Breast epithelium (tissue), 4 donors: ENCODE results near the gene TAMALIN. TPM values are rescaled to one million over a fixed set of nuclear protein-coding genes. Genes with fewer than 3 reads are reported as not detected.

Experiments
- DNase-seq, 2 donors: peaks; one replicate each; pipeline ENCODE4 v3.0.0-alpha.2; 2019; ENCODE audit warnings: low spot score in 2 of 2
- H3K27ac ChIP-seq, 2 donors: fragments of 200-600 bp; sonication (generic) in 1 of 2; one replicate each; pipeline ENCODE4 v1.5.1; 2016 to 2019; ENCODE audit warnings: mild to moderate bottlenecking in 1 of 2
- H3K27me3 ChIP-seq, 2 donors: fragments of 200-600 bp; sonication (generic) in 1 of 2; one replicate each; pipeline versions ENCODE4 v1.5.1 to v1.6.0; 2017 to 2019; ENCODE audit warnings: control low read depth in 1 of 2, mild to moderate bottlenecking in 1 of 2
- H3K36me3 ChIP-seq: fragments of 200-600 bp; one replicate; pipeline ENCODE4 v1.5.1; 2019
- H3K4me1 ChIP-seq, 2 donors: fragments of 200-600 bp; sonication (generic); one replicate each; pipeline ENCODE4 v1.5.1; 2016 to 2019; ENCODE audit warnings: control low read depth in 1 of 2
- H3K4me3 ChIP-seq, 3 donors: fragments of 200-600 bp; sonication (generic); 1 replicate in 2 of 3; 2 replicates in 1 of 3; pipeline ENCODE4 v1.5.1; 2016 to 2019; ENCODE audit warnings: mild to moderate bottlenecking in 3 of 3, moderate library complexity in 2 of 3
- H3K9me3 ChIP-seq, 2 donors: fragments of 200-600 bp; sonication (generic) in 1 of 2; one replicate each; pipeline ENCODE4 v1.5.1; 2016 to 2019; ENCODE audit warnings: control low read depth in 1 of 2
- POLR2A ChIP-seq: fragments of 450-650 bp; IDR thresholded peaks from one replicate; pipeline ENCODE4 v1.6.1; 2016; ENCODE audit warnings: antibody characterized with exemption, mild to moderate bottlenecking, moderate library complexity
- POLR2AphosphoS5 ChIP-seq, 3 donors: sonication (generic); formaldehyde crosslinking; IDR thresholded peaks; one replicate each; pipeline ENCODE4 v1.6.1; 2017; ENCODE audit warnings: antibody characterized with exemption in 3 of 3
- intact Hi-C: fragments of 100-400 bp; cut with DNase I; formaldehyde crosslinking; loops from one replicate; pipeline ENCODE4 v1.15.1; 2023; ENCODE audit warnings: low total_unique reads
- total RNA-seq, 3 donors: library from RNA; depleted of rRNA; stranded (reverse); fragments of >200 nt; gene quantifications; one replicate each; pipeline ENCODE4 v1.1.0, GENCODE V29; 2016
- TF ChIP-seq, protein P1 (sequence below), 3 donors: fragments of 450-650 bp; IDR thresholded peaks; one replicate each; pipeline ENCODE4 v1.5.1; 2016 to 2017; ENCODE audit warnings: antibody characterized with exemption in 3 of 3, mild to moderate bottlenecking in 3 of 3, moderate library complexity in 3 of 3

The TAMALIN gene
- total RNA-seq, 3 donors from 2014 or later: 8.5 to 27.2 (median 16.0) TPM

- H3K27ac ChIP-seq: peak overlapping the region; percentile 80 to 95
- intact Hi-C loops: no loop called here
- TF ChIP-seq POLR2AphosphoS5 (IDR thresholded peaks at IDR 0.05) (no peak), POLR2A (no peak)
- TF ChIP-seq, protein P1, sequence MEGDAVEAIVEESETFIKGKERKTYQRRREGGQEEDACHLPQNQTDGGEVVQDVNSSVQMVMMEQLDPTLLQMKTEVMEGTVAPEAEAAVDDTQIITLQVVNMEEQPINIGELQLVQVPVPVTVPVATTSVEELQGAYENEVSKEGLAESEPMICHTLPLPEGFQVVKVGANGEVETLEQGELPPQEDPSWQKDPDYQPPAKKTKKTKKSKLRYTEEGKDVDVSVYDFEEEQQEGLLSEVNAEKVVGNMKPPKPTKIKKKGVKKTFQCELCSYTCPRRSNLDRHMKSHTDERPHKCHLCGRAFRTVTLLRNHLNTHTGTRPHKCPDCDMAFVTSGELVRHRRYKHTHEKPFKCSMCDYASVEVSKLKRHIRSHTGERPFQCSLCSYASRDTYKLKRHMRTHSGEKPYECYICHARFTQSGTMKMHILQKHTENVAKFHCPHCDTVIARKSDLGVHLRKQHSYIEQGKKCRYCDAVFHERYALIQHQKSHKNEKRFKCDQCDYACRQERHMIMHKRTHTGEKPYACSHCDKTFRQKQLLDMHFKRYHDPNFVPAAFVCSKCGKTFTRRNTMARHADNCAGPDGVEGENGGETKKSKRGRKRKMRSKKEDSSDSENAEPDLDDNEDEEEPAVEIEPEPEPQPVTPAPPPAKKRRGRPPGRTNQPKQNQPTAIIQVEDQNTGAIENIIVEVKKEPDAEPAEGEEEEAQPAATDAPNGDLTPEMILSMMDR (IDR thresholded peaks at IDR 0.05): no peak
Observed at GRCh38 chr12:52007982-52008510, 1.3 kb downstream of the TAMALIN start.

GRCh38 chr12:52009081-52009751 is 2.5 kb downstream of the TAMALIN start:
- H3K27ac ChIP-seq: peak overlapping the region; percentile 80 to 95
- no peak for DNase-seq
- intact Hi-C loops: no loop called here
- no peaks in the 10 kb centered on the region for H3K9me3 ChIP-seq
- TF ChIP-seq POLR2AphosphoS5 (IDR thresholded peaks at IDR 0.05) (no peak), POLR2A (no peak)
- TF ChIP-seq, protein P1 (IDR thresholded peaks at IDR 0.05): no peak
- no peaks in the 10 kb centered on the region for H3K36me3 ChIP-seq
- peaks cover 0 to 3% of the 10 kb centered on the region in 2 donors for H3K4me1 ChIP-seq
- H3K27me3 ChIP-seq: no peaks in the 10 kb centered on the region
- H3K4me3 ChIP-seq: peak overlapping the region; percentile 77 to 92 (median 88)

More at GRCh38 chr12:52007982-52008510, 1.3 kb downstream of the TAMALIN start:
- Histone ChIP-seq H3K27me3 (no peaks in the 10 kb centered on the region), H3K4me3 (peak overlapping the region; percentile 77 to 92 (median 88)), H3K36me3 (no peaks in the 10 kb centered on the region), H3K4me1 (peaks cover 0 to 3% of the 10 kb centered on the region in 2 donors), H3K9me3 (no peaks in the 10 kb centered on the region)
- no peak for DNase-seq

- no peaks in the 10 kb centered on the region for H3K27me3 ChIP-seq
- H3K4me1 ChIP-seq: peaks cover 0 to 3% of the 10 kb centered on the region in 2 donors
- peak; percentile 62 to 66 for DNase-seq
- TF ChIP-seq POLR2AphosphoS5 (IDR thresholded peaks at IDR 0.05) (peak; percentile 21 to 59 (median 46)), POLR2A (no peak)
- intact Hi-C loops: no loop called here
- H3K9me3 ChIP-seq: no peaks in the 10 kb centered on the region
- H3K27ac ChIP-seq: peak overlapping the region; percentile 80 to 95
- no peaks in the 10 kb centered on the region for H3K36me3 ChIP-seq
- peak overlapping the region; percentile 21 to 92 (median 88) for H3K4me3 ChIP-seq
Observed at GRCh38 chr12:52010152-52010622, 3.4 kb downstream of the TAMALIN start.

DNA sequence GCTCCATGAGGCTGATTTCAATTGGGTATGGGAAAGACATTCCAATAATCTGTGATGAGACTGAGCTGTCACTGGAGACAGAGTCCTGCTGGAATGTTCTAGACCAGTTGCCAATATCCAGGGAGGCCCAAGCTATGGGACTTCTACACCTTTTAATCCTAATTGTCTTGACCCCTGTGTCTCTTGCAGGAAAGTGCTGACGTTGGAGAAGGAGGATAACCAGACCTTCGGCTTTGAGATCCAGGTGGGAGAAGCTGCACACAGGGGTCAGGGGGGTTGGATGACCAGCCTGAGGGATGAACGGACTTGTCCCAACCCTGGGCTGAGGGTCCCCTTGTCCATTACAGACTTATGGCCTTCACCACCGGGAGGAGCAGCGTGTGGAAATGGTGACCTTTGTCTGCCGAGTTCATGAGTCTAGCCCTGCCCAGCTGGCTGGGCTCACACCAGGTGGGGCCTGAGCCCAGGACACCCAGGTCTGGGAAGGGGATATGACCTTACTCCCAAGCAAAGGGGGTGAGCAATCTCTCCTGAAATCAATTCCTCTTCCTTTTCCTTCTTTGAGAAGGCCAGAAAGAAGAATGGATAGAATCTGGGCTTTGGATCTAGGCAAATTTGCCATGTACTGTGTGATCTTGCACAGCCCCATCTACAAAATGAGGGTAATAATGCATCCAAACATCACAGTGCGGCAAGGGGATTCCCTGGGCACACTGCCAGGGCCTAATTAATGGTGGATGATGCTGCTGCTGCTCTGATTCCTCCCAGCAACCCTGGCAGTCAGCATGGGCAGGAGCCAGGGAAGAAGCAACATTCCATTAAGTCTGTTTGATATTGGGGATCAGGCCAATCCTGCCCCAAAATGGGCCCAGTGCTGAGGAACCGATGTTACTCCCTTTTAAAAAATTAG is 4.2 kb downstream of the TAMALIN start:
- DNase-seq: no peak
- Histone ChIP-seq H3K36me3 (no peaks in the 10 kb centered on the region), H3K27ac (peak overlapping the region; percentile 80 to 95), H3K4me1 (peaks cover 0 to 3% of the 10 kb centered on the region in 2 donors), H3K9me3 (no peaks in the 10 kb centered on the region), H3K27me3 (no peaks in the 10 kb centered on the region), H3K4me3 (peak overlapping the region in 2 of 3 donors; percentile 21 to 92)
- TF ChIP-seq POLR2A (no peak), POLR2AphosphoS5 (IDR thresholded peaks at IDR 0.05) (no peak)
- TF ChIP-seq, protein P1 (IDR thresholded peaks at IDR 0.05): no peak
- intact Hi-C loops: no loop called here

DNA sequence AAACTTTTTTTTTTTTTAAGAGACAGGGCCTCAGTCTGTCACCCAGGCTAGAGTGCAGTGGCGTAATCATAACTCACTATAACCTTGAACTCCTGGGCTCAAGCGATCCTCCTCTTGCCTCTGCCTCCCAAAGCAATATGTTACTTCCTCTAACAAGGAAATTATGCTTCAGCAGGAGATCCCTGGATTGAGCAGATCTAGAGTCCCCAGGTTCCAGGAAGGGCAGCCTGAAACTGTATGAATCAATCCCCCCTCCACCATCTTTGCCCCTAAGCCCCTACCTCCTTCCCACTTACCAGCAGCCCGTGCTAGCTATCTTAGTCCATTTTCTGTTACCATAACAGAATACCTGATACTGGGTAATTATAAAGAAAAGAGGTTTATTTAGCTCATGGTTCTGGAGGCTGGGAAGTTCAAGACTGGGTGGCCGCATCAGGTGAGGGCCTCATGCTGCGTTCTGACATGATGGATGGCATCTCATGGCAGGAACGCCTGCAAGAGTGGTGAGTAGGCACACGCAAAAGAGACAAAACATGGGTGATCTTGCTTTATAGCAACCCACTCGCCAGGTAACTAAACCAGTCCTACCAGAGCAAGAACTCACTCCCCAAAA is 5.0 kb downstream of the TAMALIN start:
- Histone ChIP-seq H3K27ac (peak overlapping the region; percentile 80 to 95), H3K36me3 (no peaks in the 10 kb centered on the region), H3K4me3 (no peak overlapping the region), H3K27me3 (no peaks in the 10 kb centered on the region), H3K4me1 (peaks cover 0 to 3% of the 10 kb centered on the region in 2 donors), H3K9me3 (no peaks in the 10 kb centered on the region)
- DNase-seq: no peak
- TF ChIP-seq POLR2AphosphoS5 (IDR thresholded peaks at IDR 0.05) (no peak), POLR2A (no peak)
- TF ChIP-seq, protein P1 (IDR thresholded peaks at IDR 0.05): no peak
- intact Hi-C loops: no loop called here
